Fibroblast of pulmonary artery (primary cell): ENCODE data around the gene KRTAP5-5.
"Not testable (repeated sequence)": the region's sequence is repeated elsewhere in the genome, so short reads cannot be mapped to it uniquely, and the experiment has no call there.

Experiments used
- DNase-seq: peaks from one replicate; pipeline ENCODE4 v3.0.0-alpha.2; 2010; ENCODE audit warnings: low read depth
- H3K4me3 ChIP-seq: replicated peaks from 2 replicates; pipeline ENCODE4 v1.5.1; 2011; ENCODE audit warnings: low read depth, mild to moderate bottlenecking, control low read depth, low read length, moderate library complexity
- CTCF ChIP-seq: IDR thresholded peaks from 2 replicates; pipeline ENCODE4 v1.5.1; 2011; ENCODE audit warnings: mild to moderate bottlenecking, control low read depth, low read length, inconsistent platforms; ENCODE audit errors: missing control alignments

The KRTAP5-5 gene

GRCh38 chr11:1603629-1604028, 25.9 kb upstream of the KRTAP5-5 start:
- no peak for TF ChIP-seq CTCF
- no peak for DNase-seq
- no peak overlapping the region for H3K4me3 ChIP-seq

- no peak for DNase-seq
- H3K4me3 ChIP-seq: no peak overlapping the region
- TF ChIP-seq CTCF: no peak
These were observed 25.4 kb upstream of the KRTAP5-5 start for GRCh38 chr11:1604181-1604580.

- no peak for TF ChIP-seq CTCF
These were observed 24.9 kb upstream of the KRTAP5-5 start for GRCh38 chr11:1604711-1605110.

GRCh38 chr11:1605923-1606322, 23.7 kb upstream of the KRTAP5-5 start:
- not testable (repeated sequence) for H3K4me3 ChIP-seq, DNase-seq

More at GRCh38 chr11:1604711-1605110, 24.9 kb upstream of the KRTAP5-5 start:
- DNase-seq: no peak
- H3K4me3 ChIP-seq: no peak overlapping the region

GRCh38 chr11:1607156-1607845, 22.3 kb upstream of the KRTAP5-5 start:
- not testable (repeated sequence) for DNase-seq, H3K4me3 ChIP-seq

- not testable (repeated sequence) for DNase-seq, H3K4me3 ChIP-seq
These were observed 21.7 kb upstream of the KRTAP5-5 start for GRCh38 chr11:1607901-1608300.

GRCh38 chr11:1608363-1608762, 21.2 kb upstream of the KRTAP5-5 start, which contains the start of gene KRTAP5-3:
Gene KRTAP5-3, minus strand, starts transcription at chr11:1608463. Its CDS starts 78 bp downstream, at chr11:1608385.
- TF ChIP-seq CTCF: no peak
- DNase-seq: no peak
- no peak within 1 kb of the TSS for H3K4me3 ChIP-seq

GRCh38 chr11:1618231-1618630, 11.3 kb upstream of the KRTAP5-5 start:
- H3K4me3 ChIP-seq: no peak overlapping the region
- no peak for DNase-seq
- no peak for TF ChIP-seq CTCF
